Suprapubic skin (tissue), 4 donors: ENCODE data around the gene WDPCP. TPM values are rescaled to one million over a fixed set of nuclear protein-coding genes. Genes with fewer than 3 reads are reported as not detected.
"Not testable (repeated sequence)": the region's sequence is repeated elsewhere in the genome, so short reads cannot be mapped to it uniquely, and the experiment has no call there.

Experiments
- DNase-seq, 2 donors: peaks; one replicate each; pipeline ENCODE4 v3.0.0-alpha.2; 2019; ENCODE audit warnings: low spot score in 2 of 2
- H3K27ac ChIP-seq: fragments of 200-600 bp; sonication (generic); one replicate; pipeline ENCODE4 v1.5.1; 2019
- H3K27me3 ChIP-seq: fragments of 200-600 bp; sonication (generic); one replicate; pipeline ENCODE4 v1.5.1; 2019
- H3K36me3 ChIP-seq: fragments of 200-600 bp; sonication (generic); one replicate; pipeline ENCODE4 v1.5.1; 2019
- H3K4me1 ChIP-seq: fragments of 200-600 bp; sonication (generic); one replicate; pipeline ENCODE4 v1.5.1; 2019
- H3K4me3 ChIP-seq: fragments of 200-600 bp; sonication (generic); one replicate; pipeline ENCODE4 v1.5.1; 2019; ENCODE audit warnings: mild to moderate bottlenecking
- H3K9me3 ChIP-seq: fragments of 200-600 bp; sonication (generic); one replicate; pipeline ENCODE4 v1.5.1; 2019
- EP300 ChIP-seq: sonication (generic); formaldehyde crosslinking; IDR thresholded peaks from one replicate; pipeline ENCODE4 v1.6.1; 2017; ENCODE audit warnings: antibody characterized with exemption
- POLR2A ChIP-seq, 2 donors: fragments of 450-650 bp; IDR thresholded peaks; one replicate each; pipeline ENCODE4 v1.6.1; 2017; ENCODE audit warnings: antibody characterized with exemption in 2 of 2, mild to moderate bottlenecking in 2 of 2, moderate library complexity in 2 of 2
- POLR2AphosphoS5 ChIP-seq, 3 donors: sonication (generic); formaldehyde crosslinking; IDR thresholded peaks; one replicate each; pipeline ENCODE4 v1.6.1; 2017; ENCODE audit warnings: antibody characterized with exemption in 3 of 3
- WGBS: methylation state at CpG from one replicate; pipeline ENCODE4 v1.1.5; 2018; 5-methylcytosine and 5-hydroxymethylcytosine counted together
- total RNA-seq, 4 donors: library from RNA; depleted of rRNA; stranded (reverse); fragments of >200 nt; gene quantifications; one replicate each; pipeline ENCODE4 v1.1.0, GENCODE V29; 2016
- TF ChIP-seq, protein P1 (sequence below), 2 donors: fragments of 200-600 bp in 1 of 2; fragments of 450-650 bp in 1 of 2; sonication (generic) in 1 of 2; IDR thresholded peaks; one replicate each; pipeline ENCODE4 v1.5.1; 2016 to 2019; ENCODE audit warnings: antibody characterized with exemption in 2 of 2, mild to moderate bottlenecking in 1 of 2, moderate library complexity in 1 of 2

WDPCP gene
- total RNA-seq, 4 donors from 2014 or later, result 6.7 to 18.7 (median 9.7) TPM

DNA sequence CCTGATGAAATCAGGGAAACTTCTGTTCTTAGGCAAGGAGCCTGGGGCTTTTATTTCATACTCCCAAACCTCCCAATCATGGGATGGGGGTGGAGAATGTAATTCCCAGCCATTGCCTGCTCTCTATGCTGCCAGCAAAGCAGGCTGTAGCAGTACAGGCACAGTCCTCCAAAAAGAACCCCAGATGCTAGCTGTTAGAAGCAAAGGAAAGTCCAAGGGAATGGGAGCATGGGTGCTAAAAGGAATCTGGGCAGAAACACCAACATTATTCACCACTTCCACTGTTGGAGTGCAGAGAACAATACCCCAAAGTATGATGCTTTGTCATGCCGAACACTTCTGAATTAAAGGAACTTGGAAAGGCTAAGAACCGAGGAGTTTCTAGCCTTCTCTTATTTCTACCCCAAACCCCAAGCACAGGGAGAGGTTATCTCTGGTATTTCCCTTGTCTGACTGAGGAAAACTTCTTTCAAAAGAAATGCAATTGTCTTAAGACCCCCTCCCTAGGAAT is 25.2 kb upstream of the WDPCP start:
- Histone ChIP-seq H3K4me3 (no peak overlapping the region), H3K27me3 (no peaks in the 10 kb centered on the region), H3K9me3 (no peaks in the 10 kb centered on the region), H3K36me3 (no peaks in the 10 kb centered on the region), H3K27ac (no peak overlapping the region), H3K4me1 (peaks cover 12% of the 10 kb centered on the region)
- no peak for DNase-seq
- TF ChIP-seq POLR2AphosphoS5 (IDR thresholded peaks at IDR 0.05) (no peak), POLR2A (IDR thresholded peaks at IDR 0.05) (no peak), EP300 (no peak)
- TF ChIP-seq, protein P1, sequence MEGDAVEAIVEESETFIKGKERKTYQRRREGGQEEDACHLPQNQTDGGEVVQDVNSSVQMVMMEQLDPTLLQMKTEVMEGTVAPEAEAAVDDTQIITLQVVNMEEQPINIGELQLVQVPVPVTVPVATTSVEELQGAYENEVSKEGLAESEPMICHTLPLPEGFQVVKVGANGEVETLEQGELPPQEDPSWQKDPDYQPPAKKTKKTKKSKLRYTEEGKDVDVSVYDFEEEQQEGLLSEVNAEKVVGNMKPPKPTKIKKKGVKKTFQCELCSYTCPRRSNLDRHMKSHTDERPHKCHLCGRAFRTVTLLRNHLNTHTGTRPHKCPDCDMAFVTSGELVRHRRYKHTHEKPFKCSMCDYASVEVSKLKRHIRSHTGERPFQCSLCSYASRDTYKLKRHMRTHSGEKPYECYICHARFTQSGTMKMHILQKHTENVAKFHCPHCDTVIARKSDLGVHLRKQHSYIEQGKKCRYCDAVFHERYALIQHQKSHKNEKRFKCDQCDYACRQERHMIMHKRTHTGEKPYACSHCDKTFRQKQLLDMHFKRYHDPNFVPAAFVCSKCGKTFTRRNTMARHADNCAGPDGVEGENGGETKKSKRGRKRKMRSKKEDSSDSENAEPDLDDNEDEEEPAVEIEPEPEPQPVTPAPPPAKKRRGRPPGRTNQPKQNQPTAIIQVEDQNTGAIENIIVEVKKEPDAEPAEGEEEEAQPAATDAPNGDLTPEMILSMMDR (IDR thresholded peaks at IDR 0.05), result no peak
- 70% methylated on average over 2 of the region's 2 CpGs for WGBS

DNA sequence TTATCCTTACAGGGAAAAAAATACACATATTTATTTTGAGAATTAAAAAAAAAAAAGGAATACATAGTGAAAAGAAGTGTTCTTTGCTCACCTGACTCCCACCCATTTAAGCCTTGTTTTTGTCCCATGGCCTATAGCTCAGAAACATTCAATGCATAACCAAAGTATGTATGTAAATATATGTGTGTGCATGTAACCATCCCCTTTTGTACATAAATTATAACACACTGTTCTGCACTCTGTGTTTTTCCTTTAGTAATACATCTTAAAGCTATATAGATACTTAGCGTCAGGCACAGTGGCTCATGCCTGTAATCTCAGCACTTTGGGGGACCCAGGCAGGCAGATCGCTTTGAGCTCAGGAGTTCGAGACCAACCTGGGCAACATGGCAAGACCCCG is 22.2 kb upstream of the WDPCP start:
- TF ChIP-seq POLR2A (IDR thresholded peaks at IDR 0.05) (no peak), POLR2AphosphoS5 (IDR thresholded peaks at IDR 0.05) (no peak), EP300 (no peak)
- TF ChIP-seq, protein P1 (IDR thresholded peaks at IDR 0.05), result no peak
- no peaks in the 10 kb centered on the region for H3K27me3 ChIP-seq
- H3K9me3 ChIP-seq, result no peaks in the 10 kb centered on the region
- no peak overlapping the region for H3K4me3 ChIP-seq
- peaks cover 20% of the 10 kb centered on the region for H3K36me3 ChIP-seq
- no peak for DNase-seq
- no peak overlapping the region for H3K27ac ChIP-seq
- 100% methylated on average over 4 of the region's 4 CpGs for WGBS
- H3K4me1 ChIP-seq, result peaks cover 11% of the 10 kb centered on the region

DNA sequence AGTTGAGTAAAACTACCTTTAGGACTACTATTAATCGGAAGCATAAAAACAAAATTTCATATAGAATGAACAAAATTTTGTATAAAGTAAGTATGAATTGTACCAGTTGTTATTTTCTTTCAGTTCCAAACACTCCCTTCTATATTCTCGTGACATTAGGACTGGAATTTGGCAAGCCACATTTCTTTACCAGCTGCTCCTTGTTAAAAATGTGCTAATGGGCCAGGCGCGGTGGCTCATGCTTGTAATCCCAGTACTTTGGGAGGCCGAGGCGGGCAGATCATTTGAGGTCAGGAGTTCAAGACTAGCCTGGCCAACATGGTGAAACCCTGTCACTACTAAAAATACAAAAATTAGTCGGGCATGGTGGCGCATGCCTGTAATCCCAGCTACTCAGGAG is 20.6 kb upstream of the WDPCP start:
- not testable (repeated sequence) for H3K4me1 ChIP-seq, H3K27ac ChIP-seq, H3K27me3 ChIP-seq, H3K4me3 ChIP-seq, DNase-seq, H3K9me3 ChIP-seq
- 65% methylated on average over 8 of the region's 8 CpGs for WGBS
- H3K36me3 ChIP-seq, result peaks cover 36% of the 10 kb centered on the region

DNA sequence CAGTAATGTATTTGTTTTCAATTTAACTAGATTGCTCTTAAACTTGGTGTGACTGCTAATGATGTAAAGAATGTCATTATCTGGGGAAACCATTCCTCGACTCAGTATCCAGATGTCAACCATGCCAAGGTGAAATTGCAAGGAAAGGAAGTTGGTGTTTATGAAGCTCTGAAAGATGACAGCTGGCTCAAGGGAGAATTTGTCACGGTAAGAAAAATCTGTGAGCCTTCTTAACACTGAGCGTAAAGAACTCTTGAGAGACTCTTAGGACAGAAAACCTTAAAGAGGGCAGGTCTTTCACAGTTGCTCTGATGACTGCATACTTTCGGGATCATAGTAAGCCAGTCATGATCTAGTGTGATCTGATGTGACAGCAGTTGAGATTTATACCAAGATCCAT is 16.4 kb upstream of the WDPCP start:
- no peak overlapping the region for H3K27ac ChIP-seq
- H3K4me1 ChIP-seq, result no peaks in the 10 kb centered on the region
- H3K36me3 ChIP-seq, result peaks cover 58% of the 10 kb centered on the region
- no peaks in the 10 kb centered on the region for H3K9me3 ChIP-seq
- no peak for DNase-seq
- no peaks in the 10 kb centered on the region for H3K27me3 ChIP-seq
- TF ChIP-seq POLR2AphosphoS5 (IDR thresholded peaks at IDR 0.05) (no peak), POLR2A (IDR thresholded peaks at IDR 0.05) (no peak), EP300 (no peak)
- TF ChIP-seq, protein P1 (IDR thresholded peaks at IDR 0.05), result no peak
- WGBS, result 91% methylated on average over 4 of the region's 4 CpGs
- H3K4me3 ChIP-seq, result no peak overlapping the region

DNA sequence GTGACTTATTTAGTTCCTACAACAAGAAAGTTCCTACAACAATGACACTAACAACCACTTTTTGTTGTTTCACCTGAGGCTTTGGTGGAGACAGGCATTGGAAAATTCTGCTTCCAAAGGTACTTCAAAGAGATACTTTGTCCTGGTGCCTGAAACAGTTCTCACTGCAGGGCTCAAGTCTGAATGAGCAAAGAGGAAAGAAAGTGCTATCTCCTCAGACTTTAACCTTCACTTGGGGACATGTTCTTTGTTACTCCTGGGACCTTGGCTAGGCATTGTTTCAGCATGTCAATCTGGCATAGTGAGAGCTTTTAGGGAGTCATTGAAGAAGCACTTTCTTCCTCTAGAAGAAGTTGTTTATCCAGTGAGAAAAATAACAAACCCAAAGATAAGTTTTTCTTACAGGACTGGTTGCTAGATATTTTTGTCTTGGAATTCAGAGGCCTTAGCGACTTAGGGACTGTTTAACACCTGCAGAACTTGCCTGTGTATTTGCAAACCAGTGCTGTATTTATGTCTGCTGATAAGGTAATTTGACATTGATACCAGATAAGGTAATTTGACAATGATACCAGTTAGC is 12.7 kb upstream of the WDPCP start:
- WGBS, result 91% methylated on average over 1 of the region's 1 CpG
- Histone ChIP-seq H3K4me3 (no peak overlapping the region), H3K27ac (no peak overlapping the region), H3K36me3 (peaks cover 54% of the 10 kb centered on the region), H3K27me3 (no peaks in the 10 kb centered on the region), H3K9me3 (no peaks in the 10 kb centered on the region), H3K4me1 (no peaks in the 10 kb centered on the region)
- no peak for DNase-seq
- TF ChIP-seq POLR2A (IDR thresholded peaks at IDR 0.05) (no peak), POLR2AphosphoS5 (IDR thresholded peaks at IDR 0.05) (no peak), EP300 (no peak)
- TF ChIP-seq, protein P1 (IDR thresholded peaks at IDR 0.05), result no peak

DNA sequence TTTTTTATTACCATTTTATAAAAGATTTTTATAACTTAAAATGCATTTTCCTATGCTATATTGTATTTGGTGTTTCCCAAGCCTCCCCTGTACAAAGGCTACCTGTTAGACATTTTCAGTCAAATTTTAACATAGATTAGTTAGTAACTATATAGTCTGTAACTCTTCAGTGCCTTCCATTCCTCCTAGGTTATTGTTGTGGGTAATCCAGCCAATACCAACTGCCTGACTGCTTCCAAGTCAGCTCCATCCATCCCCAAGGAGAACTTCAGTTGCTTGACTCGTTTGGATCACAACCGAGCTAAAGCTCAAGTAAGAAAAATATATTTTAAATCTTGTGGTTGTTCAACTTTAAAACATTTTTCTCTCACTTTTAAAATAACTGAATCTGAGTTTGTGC is 10.7 kb upstream of the WDPCP start:
- Histone ChIP-seq H3K4me3 (no peak overlapping the region), H3K36me3 (peaks cover 43% of the 10 kb centered on the region), H3K27me3 (no peaks in the 10 kb centered on the region), H3K9me3 (no peaks in the 10 kb centered on the region), H3K27ac (no peak overlapping the region), H3K4me1 (no peaks in the 10 kb centered on the region)
- no peak for TF ChIP-seq POLR2A (IDR thresholded peaks at IDR 0.05)
- TF ChIP-seq EP300, result no peak
- TF ChIP-seq POLR2AphosphoS5 (IDR thresholded peaks at IDR 0.05), result no peak
- TF ChIP-seq, protein P1 (IDR thresholded peaks at IDR 0.05), result no peak
- no peak for DNase-seq
- WGBS, result 79% methylated on average over 2 of the region's 2 CpGs
